ENCODE measurements around the gene GRK1. TPM values are rescaled to one million over a fixed set of nuclear protein-coding genes. Genes with fewer than 3 reads are reported as not detected.

Gene GRK1
- total and polyA plus RNA-seq, 2 of the 4 experiments (the other 2 are of a cell fraction), result not detected

GRCh38 chr13:113655346-113656002 lies 11.5 kb upstream of the GRK1 start:
- H3K4me3 ChIP-seq (ENCODE audit: insufficient read depth, low read depth, low read length), result no peak overlapping the region
- in situ Hi-C loops (cut with MboI; ENCODE audit: low sequenced_read_pairs), result no loop called here
- H2BK5ac ChIP-seq (ENCODE audit: low read depth, low read length, poor library complexity, severe bottlenecking), result no peak overlapping the region
- peak overlapping the region; percentile 5 for H2AK9ac ChIP-seq (replicated peaks; ENCODE audit: low read depth, low read length, poor library complexity)
- H4K91ac ChIP-seq (ENCODE audit: insufficient read depth, low read depth, low read length), result no peak overlapping the region
- no TSS peak for BruUV-seq (replicated peaks)
- H2AFZ ChIP-seq (replicated peaks; ENCODE audit: low read length, poor library complexity), result peak overlapping the region; percentile 41
- no peak overlapping the region for H2BK20ac ChIP-seq (ENCODE audit: low read depth, low read length)
- no peaks in the 10 kb centered on the region for H3K36me3 ChIP-seq (ENCODE audit: control insufficient read depth, insufficient read depth, low read length)
- ChIA-PET POLR2A (ENCODE audit: unreplicated experiment) (no interaction called here), CTCF (no interaction called here)
- no peak overlapping the region for H2AK5ac ChIP-seq (ENCODE audit: low read depth, low read length)
- no peak overlapping the region for H2BK120ac ChIP-seq (ENCODE audit: low read depth, low read length)
- DNase-seq (no peak), ATAC-seq (ENCODE audit: low read depth) (no peak)
- no peaks in the 10 kb centered on the region; the same call in 1 of the 2 replicates for H4K20me1 ChIP-seq (ENCODE audit: insufficient read depth, low read length)
- no peak overlapping the region for H3K27ac ChIP-seq (ENCODE audit: insufficient read depth, low read length)
- H3K23ac ChIP-seq (ENCODE audit: low read depth, low read length), result no peak overlapping the region
- H3K9me1 ChIP-seq (ENCODE audit: insufficient read depth, low read length), result no peaks in the 10 kb centered on the region
- H3K14ac ChIP-seq (replicated peaks; ENCODE audit: low read depth, low read length), result no peak overlapping the region
- H3K4me2 ChIP-seq (ENCODE audit: low read depth, low read length), result no peak overlapping the region
- no peak overlapping the region for H3K4ac ChIP-seq (ENCODE audit: low read depth, low read length)
- peaks cover 2% of the 10 kb centered on the region; the same call in 1 of the 2 replicates for H3K4me1 ChIP-seq (ENCODE audit: control insufficient read depth, insufficient read depth, low read length)
- no peak overlapping the region for H4K8ac ChIP-seq (ENCODE audit: low read depth in 2 of 2, low read length in 2 of 2)
- no peaks in the 10 kb centered on the region for H3K79me1 ChIP-seq (ENCODE audit: low read depth in 1 of 2, low read length in 2 of 2)
- TF ChIP-seq CTCF (conservative IDR thresholded peaks at IDR 0.05; ENCODE audit: low read depth, low read length), result no peak
- no peak for TF ChIP-seq BHLHE40 (IDR thresholded peaks at IDR 0.05; ENCODE audit: low read depth, low read length)
- no peak for TF ChIP-seq CHD1 (IDR thresholded peaks at IDR 0.05; ENCODE audit: low read depth, low read length)
- no peak for TF ChIP-seq POLR2A (IDR thresholded peaks at IDR 0.05; ENCODE audit: low read depth, low read length)
- H3K56ac ChIP-seq (ENCODE audit: extremely low read depth, insufficient read depth, low read length), result no peak overlapping the region
- intact Hi-C loops (cut with micrococcal nuclease), result no loop called here
- dilution Hi-C loops (cut with HindIII; ENCODE audit: low sequenced_read_pairs, unreplicated experiment), result no loop called here
- WGBS, 2 experiments (ENCODE audit: extremely low coverage in 2 of 2, insufficient read length in 1 of 2), result no CpG with 5 or more reads among the region's 15 CpGs
- H3K9me3 ChIP-seq (ENCODE audit: control insufficient read depth, insufficient read depth, low read length), result no peaks in the 10 kb centered on the region; the same call in 1 of the 2 replicates
- H3K27me3 ChIP-seq (ENCODE audit: control insufficient read depth, insufficient read depth, low read length), result peaks cover 3% of the 10 kb centered on the region; the same call in 1 of the 2 replicates
- H4K5ac ChIP-seq (ENCODE audit: low read depth, low read length), result no peak overlapping the region
- no peak overlapping the region for H3K18ac ChIP-seq (ENCODE audit: low read depth, low read length)
- H3K9ac ChIP-seq (ENCODE audit: low read depth, low read length), result no peak overlapping the region
- no peak overlapping the region for H2BK15ac ChIP-seq (ENCODE audit: low read depth, low read length)

Measured in IMR-90 (cell line).